ENCODE data around the gene TRDN. TPM values are rescaled to one million over a fixed set of nuclear protein-coding genes. Genes with fewer than 3 reads are reported as not detected.

The TRDN gene
- total and polyA plus RNA-seq, 3 donors from 2014 or later = 2.8 to 3.7 (median 3.2) TPM

- H3K27ac ChIP-seq = no peak overlapping the region
- H3K36me3 ChIP-seq (ENCODE audit: low read depth, missing control alignments) = no peaks in the 10 kb centered on the region
- H3K4me3 ChIP-seq = no peak overlapping the region
- WGBS, 2 donors = 0 to 55% methylated on average over 1 of the region's 1 CpG
- H3K27me3 ChIP-seq = no peaks in the 10 kb centered on the region
- intact Hi-C loops (cut with DNase I; ENCODE audit: low total_unique reads) = no loop called here
- no peaks in the 10 kb centered on the region for H3K4me1 ChIP-seq
- no peak for DNase-seq
- TF ChIP-seq CTCF (IDR thresholded peaks at IDR 0.05) (no peak), POLR2A (IDR thresholded peaks at IDR 0.05) (no peak)
- H3K9me3 ChIP-seq = no peaks in the 10 kb centered on the region
Measured at GRCh38 chr6:123509112-123509511, 127.6 kb downstream of the TRDN start.

GRCh38 chr6:123508290-123508689 is 128.5 kb downstream of the TRDN start:
- 37 to 58% methylated on average over 2 of the region's 2 CpGs for WGBS, 2 donors
- Histone ChIP-seq H3K9me3 (no peaks in the 10 kb centered on the region), H3K27me3 (no peaks in the 10 kb centered on the region), H3K4me3 (no peak overlapping the region), H3K36me3 (ENCODE audit: low read depth, missing control alignments) (no peaks in the 10 kb centered on the region), H3K27ac (no peak overlapping the region), H3K4me1 (no peaks in the 10 kb centered on the region)
- DNase-seq = no peak
- intact Hi-C loops (cut with DNase I; ENCODE audit: low total_unique reads) = no loop called here
- no peak for TF ChIP-seq CTCF (IDR thresholded peaks at IDR 0.05)
- TF ChIP-seq POLR2A (IDR thresholded peaks at IDR 0.05) = no peak

- Histone ChIP-seq H3K36me3 (ENCODE audit: low read depth, missing control alignments) (no peaks in the 10 kb centered on the region), H3K4me1 (no peaks in the 10 kb centered on the region), H3K27ac (no peak overlapping the region), H3K27me3 (no peaks in the 10 kb centered on the region), H3K4me3 (no peak overlapping the region), H3K9me3 (no peaks in the 10 kb centered on the region)
- intact Hi-C loops (cut with DNase I; ENCODE audit: low total_unique reads) = no loop called here
- TF ChIP-seq CTCF (IDR thresholded peaks at IDR 0.05) (no peak), POLR2A (IDR thresholded peaks at IDR 0.05) (no peak)
- no peak for DNase-seq
- WGBS, 2 donors = 48 to 64% methylated on average over 2 of the region's 2 CpGs
Measured at GRCh38 chr6:123507582-123507981, 129.2 kb downstream of the TRDN start.

GRCh38 chr6:123503619-123504018 is 133.1 kb downstream of the TRDN start:
- DNase-seq = no peak
- Histone ChIP-seq H3K27ac (no peak overlapping the region), H3K9me3 (no peaks in the 10 kb centered on the region), H3K27me3 (no peaks in the 10 kb centered on the region), H3K4me3 (no peak overlapping the region), H3K4me1 (no peaks in the 10 kb centered on the region), H3K36me3 (ENCODE audit: low read depth, missing control alignments) (no peaks in the 10 kb centered on the region)
- intact Hi-C loops (cut with DNase I; ENCODE audit: low total_unique reads) = no loop called here
- WGBS, 2 donors = 76 to 83% methylated on average over 1 of the region's 1 CpG
- TF ChIP-seq POLR2A (IDR thresholded peaks at IDR 0.05) = no peak
- no peak for TF ChIP-seq CTCF (IDR thresholded peaks at IDR 0.05)

- intact Hi-C loops (cut with DNase I; ENCODE audit: low total_unique reads) = no loop called here
- 91 to 95% methylated on average over 2 of the region's 2 CpGs for WGBS, 2 donors
- Histone ChIP-seq H3K27me3 (no peaks in the 10 kb centered on the region), H3K27ac (no peak overlapping the region), H3K4me1 (no peaks in the 10 kb centered on the region), H3K9me3 (no peaks in the 10 kb centered on the region), H3K4me3 (no peak overlapping the region), H3K36me3 (ENCODE audit: low read depth, missing control alignments) (no peaks in the 10 kb centered on the region)
- no peak for DNase-seq
- TF ChIP-seq POLR2A (IDR thresholded peaks at IDR 0.05) (no peak), CTCF (IDR thresholded peaks at IDR 0.05) (no peak)
Measured at GRCh38 chr6:123497025-123497424, 139.7 kb downstream of the TRDN start.

Measured in testis (tissue), 3 donors.